Kasumi-1 (cell line): ENCODE data around the gene ACO1.
A peak's percentile ranks its signal among the peaks of the same experiment; 100 is the strongest.

Experiments
- DNase-seq, 2 experiments: peaks; one replicate each; lab custom pipeline; 2025; lab: John Stamatoyannopoulos, UW

ACO1 gene

GRCh38 chr9:32382565-32383320 is 1.7 kb upstream of the ACO1 start:
- DNase-seq = no peak

GRCh38 chr9:32384002-32384363 is 460 bp upstream of the ACO1 start:
- DNase-seq = peak in 1 of 2 experiments; percentile 44

GRCh38 chr9:32385152-32385884 is 875 bp downstream of the ACO1 start:
- DNase-seq = peak; percentile 6 to 25

GRCh38 chr9:32385885-32386283 is 1.4 kb downstream of the ACO1 start:
- no peak for DNase-seq

- no peak for DNase-seq
Measured at GRCh38 chr9:32387256-32387655, 2.8 kb downstream of the ACO1 start.

GRCh38 chr9:32389365-32389764 is 4.9 kb downstream of the ACO1 start:
- no peak for DNase-seq

- no peak for DNase-seq
Measured at GRCh38 chr9:32393911-32394310, 9.5 kb downstream of the ACO1 start.

GRCh38 chr9:32394381-32395049 is 10.1 kb downstream of the ACO1 start:
- DNase-seq = no peak

- no peak for DNase-seq
Measured at GRCh38 chr9:32395510-32396216, 11.2 kb downstream of the ACO1 start.

- DNase-seq = no peak
Measured at GRCh38 chr9:32398207-32398606, 13.8 kb downstream of the ACO1 start.

GRCh38 chr9:32399110-32399815 is 14.8 kb downstream of the ACO1 start:
- DNase-seq = no peak

- no peak for DNase-seq
Measured at GRCh38 chr9:32401488-32401887, 17.0 kb downstream of the ACO1 start.

GRCh38 chr9:32403567-32404260 is 19.3 kb downstream of the ACO1 start:
- DNase-seq = no peak

GRCh38 chr9:32404402-32404801 is 20.0 kb downstream of the ACO1 start:
- DNase-seq = no peak

GRCh38 chr9:32404856-32405255 is 20.4 kb downstream of the ACO1 start:
- DNase-seq = no peak

GRCh38 chr9:32405506-32405905 is 21.1 kb downstream of the ACO1 start:
- DNase-seq = no peak

- no peak for DNase-seq
Measured at GRCh38 chr9:32406046-32406445, 21.6 kb downstream of the ACO1 start.

GRCh38 chr9:32411753-32412152 is 27.3 kb downstream of the ACO1 start:
- no peak for DNase-seq

- DNase-seq = no peak
Measured at GRCh38 chr9:32412440-32412839, 28.0 kb downstream of the ACO1 start.

- DNase-seq = no peak
Measured at GRCh38 chr9:32413424-32413823, 29.0 kb downstream of the ACO1 start.

GRCh38 chr9:32414856-32415255 is 30.4 kb downstream of the ACO1 start:
- no peak for DNase-seq
